Neural cell (in vitro differentiated cells): ENCODE results near the gene TPM1.

Experiments used
- POLR2AphosphoS5 ChIP-seq: IDR thresholded peaks from 2 replicates; pipeline ENCODE4 v1.6.1; 2012
- TF ChIP-seq, protein P1 (sequence below): fragments of 450-650 bp; IDR thresholded peaks from 2 replicates; pipeline ENCODE4 v1.5.1; 2014; ENCODE audit warnings: antibody characterized with exemption, mild to moderate bottlenecking, moderate library complexity; ENCODE audit not compliant: poor library complexity, severe bottlenecking

DNA sequence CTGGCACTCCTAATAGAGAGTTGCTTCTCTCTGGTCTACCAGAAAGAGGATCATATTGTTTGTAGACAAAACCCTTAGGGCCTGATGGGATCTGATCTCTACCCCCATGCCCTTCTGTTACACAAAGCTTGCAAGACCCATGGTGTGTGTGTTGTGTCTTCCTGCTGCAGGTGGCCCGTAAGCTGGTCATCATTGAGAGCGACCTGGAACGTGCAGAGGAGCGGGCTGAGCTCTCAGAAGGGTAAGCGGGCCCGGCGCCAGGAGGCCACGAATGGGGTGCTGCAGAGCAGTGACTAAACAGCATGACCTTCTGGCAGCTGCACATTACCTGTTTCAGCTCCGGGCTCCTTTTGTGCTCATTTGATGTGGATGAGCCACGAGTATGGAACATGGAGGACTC lies 18.2 kb downstream of the TPM1 start:
- TF ChIP-seq, protein P1, sequence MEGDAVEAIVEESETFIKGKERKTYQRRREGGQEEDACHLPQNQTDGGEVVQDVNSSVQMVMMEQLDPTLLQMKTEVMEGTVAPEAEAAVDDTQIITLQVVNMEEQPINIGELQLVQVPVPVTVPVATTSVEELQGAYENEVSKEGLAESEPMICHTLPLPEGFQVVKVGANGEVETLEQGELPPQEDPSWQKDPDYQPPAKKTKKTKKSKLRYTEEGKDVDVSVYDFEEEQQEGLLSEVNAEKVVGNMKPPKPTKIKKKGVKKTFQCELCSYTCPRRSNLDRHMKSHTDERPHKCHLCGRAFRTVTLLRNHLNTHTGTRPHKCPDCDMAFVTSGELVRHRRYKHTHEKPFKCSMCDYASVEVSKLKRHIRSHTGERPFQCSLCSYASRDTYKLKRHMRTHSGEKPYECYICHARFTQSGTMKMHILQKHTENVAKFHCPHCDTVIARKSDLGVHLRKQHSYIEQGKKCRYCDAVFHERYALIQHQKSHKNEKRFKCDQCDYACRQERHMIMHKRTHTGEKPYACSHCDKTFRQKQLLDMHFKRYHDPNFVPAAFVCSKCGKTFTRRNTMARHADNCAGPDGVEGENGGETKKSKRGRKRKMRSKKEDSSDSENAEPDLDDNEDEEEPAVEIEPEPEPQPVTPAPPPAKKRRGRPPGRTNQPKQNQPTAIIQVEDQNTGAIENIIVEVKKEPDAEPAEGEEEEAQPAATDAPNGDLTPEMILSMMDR, result no peak
- TF ChIP-seq POLR2AphosphoS5, result no peak
